H9 (cell line): ENCODE measurements around the gene CORO2B. TPM values are rescaled to one million over a fixed set of nuclear protein-coding genes. Genes with fewer than 3 reads are reported as not detected.

Experiments used
- DNase-seq: peaks from one replicate; pipeline ENCODE4 v3.0.0-alpha.2; 2017
- H2AFZ ChIP-seq: one replicate; pipeline ENCODE4 v1.6.1; 2013; ENCODE audit warnings: mild to moderate bottlenecking, low read length, control low read depth, moderate library complexity
- H2AK5ac ChIP-seq: 2 replicates; pipeline ENCODE4 v1.6.1; 2013; ENCODE audit warnings: low read length, control low read depth, mixed read lengths; ENCODE audit not compliant: insufficient read length
- H2BK120ac ChIP-seq: one replicate; pipeline ENCODE4 v1.6.1; 2013; ENCODE audit warnings: low read depth, mild to moderate bottlenecking, low read length, control low read depth, inconsistent platforms; ENCODE audit not compliant: poor library complexity, severe bottlenecking
- H2BK12ac ChIP-seq: 2 replicates; pipeline ENCODE4 v1.6.1; 2013; ENCODE audit warnings: low read length, control low read depth, mixed read lengths, low read depth; ENCODE audit not compliant: insufficient read length
- H2BK15ac ChIP-seq: 2 replicates; pipeline ENCODE4 v1.6.1; 2013; ENCODE audit warnings: low read depth, low read length, control low read depth
- H2BK20ac ChIP-seq: one replicate; pipeline ENCODE4 v1.6.1; 2013; ENCODE audit warnings: low read depth, mild to moderate bottlenecking, low read length, control low read depth, inconsistent platforms; ENCODE audit not compliant: poor library complexity, severe bottlenecking
- H2BK5ac ChIP-seq: 2 replicates; pipeline ENCODE4 v1.6.1; 2013; ENCODE audit warnings: low read length, control low read depth, mixed read lengths; ENCODE audit not compliant: insufficient read length
- H3K14ac ChIP-seq: 2 replicates; pipeline ENCODE4 v1.6.1; 2013; ENCODE audit warnings: low read length, control low read depth; ENCODE audit not compliant: insufficient read depth
- H3K18ac ChIP-seq: 2 replicates; pipeline ENCODE4 v1.6.1; 2013; ENCODE audit warnings: low read depth, mild to moderate bottlenecking, mixed read lengths, low read length, control low read depth; ENCODE audit not compliant: insufficient read length
- H3K23ac ChIP-seq: 2 replicates; pipeline ENCODE4 v1.6.1; 2013; ENCODE audit warnings: low read length, control low read depth, mixed read lengths, low read depth; ENCODE audit not compliant: insufficient read length
- H3K23me2 ChIP-seq: 2 replicates; pipeline ENCODE4 v1.6.1; 2013; ENCODE audit warnings: low read depth, mild to moderate bottlenecking, mixed read lengths, low read length, control low read depth; ENCODE audit not compliant: insufficient read length, poor library complexity, severe bottlenecking
- H3K27ac ChIP-seq: 2 replicates; pipeline ENCODE4 v1.5.1; 2013; ENCODE audit warnings: low read length, control low read depth, mixed read lengths, low read depth; ENCODE audit not compliant: insufficient read length
- H3K27me3 ChIP-seq: 2 replicates; pipeline ENCODE4 v1.6.1; 2013; ENCODE audit warnings: low read length, control low read depth, inconsistent platforms; ENCODE audit not compliant: insufficient read depth
- H3K4ac ChIP-seq: 2 replicates; pipeline ENCODE4 v1.6.1; 2013; ENCODE audit warnings: low read depth, mild to moderate bottlenecking, control low read depth, inconsistent platforms, low read length, moderate library complexity
- H3K4me1 ChIP-seq: 2 replicates; pipeline ENCODE4 v1.6.1; 2013; ENCODE audit warnings: low read length, control low read depth, inconsistent platforms; ENCODE audit not compliant: insufficient read depth
- H3K4me2 ChIP-seq: 2 replicates; pipeline ENCODE4 v1.6.1; 2013; ENCODE audit warnings: low read length, control low read depth, mixed read lengths; ENCODE audit not compliant: insufficient read length, insufficient read depth
- H3K56ac ChIP-seq: 2 replicates; pipeline ENCODE4 v1.6.1; 2013; ENCODE audit warnings: low read depth, mild to moderate bottlenecking, mixed read lengths, low read length, control low read depth; ENCODE audit not compliant: insufficient read length
- H3K79me1 ChIP-seq: 2 replicates; pipeline ENCODE4 v1.6.1; 2013; ENCODE audit warnings: low read depth, mild to moderate bottlenecking, moderate library complexity, low read length, control low read depth, inconsistent platforms; ENCODE audit not compliant: insufficient read depth, poor library complexity, severe bottlenecking
- H3K79me2 ChIP-seq: 2 replicates; pipeline ENCODE4 v1.6.1; 2013; ENCODE audit warnings: low read length, control low read depth, inconsistent platforms; ENCODE audit not compliant: insufficient read depth
- H3K9ac ChIP-seq: 2 replicates; pipeline ENCODE4 v1.6.1; 2013; ENCODE audit warnings: low read length, control low read depth, mixed read lengths; ENCODE audit not compliant: insufficient read length; ENCODE audit errors: extremely low read depth
- H3K9me3 ChIP-seq: one replicate; pipeline ENCODE4 v1.6.1; 2013; ENCODE audit warnings: low read depth, low read length, inconsistent platforms; ENCODE audit not compliant: control insufficient read depth
- H3T11ph ChIP-seq: one replicate; pipeline ENCODE4 v1.6.1; 2013; ENCODE audit warnings: mild to moderate bottlenecking, low read length, control low read depth, inconsistent platforms
- H4K20me1 ChIP-seq: one replicate; pipeline ENCODE4 v1.6.1; 2013; ENCODE audit not compliant: control insufficient read depth, insufficient read length, insufficient read depth
- H4K5ac ChIP-seq: 2 replicates; pipeline ENCODE4 v1.6.1; 2013; ENCODE audit warnings: low read depth, mild to moderate bottlenecking, mixed read lengths, low read length, control low read depth; ENCODE audit not compliant: insufficient read length
- H4K8ac ChIP-seq: replicated peaks from 2 replicates; pipeline ENCODE4 v1.6.1; 2013; ENCODE audit warnings: low read length, control low read depth, mixed read lengths, low read depth; ENCODE audit not compliant: insufficient read length
- H4K91ac ChIP-seq: 2 replicates; pipeline ENCODE4 v1.6.1; 2013; ENCODE audit warnings: low read depth, mild to moderate bottlenecking, moderate library complexity, mixed read lengths, low read length, control low read depth; ENCODE audit not compliant: insufficient read length
- H3K27ac Mint-ChIP-seq, 3 experiments: 2 replicates in 2 of 3; 3 replicates in 1 of 3; pipeline ENCODE4 v1.8.0; 2020 to 2021; ENCODE audit warnings: mixed read lengths in 3 of 3, mild to moderate bottlenecking in 1 of 3, moderate library complexity in 1 of 3
- H3K27me3 Mint-ChIP-seq: 2 replicates; pipeline ENCODE4 v1.8.0; 2021; ENCODE audit warnings: low read depth, mild to moderate bottlenecking, moderate library complexity, mixed read lengths
- H3K36me3 Mint-ChIP-seq, 3 experiments: 2 replicates in 2 of 3; 3 replicates in 1 of 3; pipeline ENCODE4 v1.8.0; 2020 to 2021; ENCODE audit warnings: low read depth in 3 of 3, mixed read lengths in 3 of 3; ENCODE audit not compliant: insufficient read depth in 1 of 3
- H3K4me1 Mint-ChIP-seq, 2 experiments: 2 replicates each; pipeline ENCODE4 v1.8.0; 2020; ENCODE audit warnings: mixed read lengths in 2 of 2
- H3K4me3 Mint-ChIP-seq, 2 experiments: 2 replicates in 1 of 2; 3 replicates in 1 of 2; pipeline ENCODE4 v1.8.0; 2020 to 2021; ENCODE audit warnings: mild to moderate bottlenecking in 2 of 2, mixed read lengths in 2 of 2, moderate library complexity in 1 of 2
- H3K9me3 Mint-ChIP-seq, 2 experiments: 2 replicates in 1 of 2; 3 replicates in 1 of 2; pipeline ENCODE4 v1.8.0; 2020; ENCODE audit warnings: mild to moderate bottlenecking in 2 of 2, mixed read lengths in 2 of 2, moderate library complexity in 1 of 2
- CTCF ChIP-seq: fragments of 200-600 bp; sonication (generic); conservative IDR thresholded peaks from 3 replicates; pipeline ENCODE4 v1.8.0; 2021; ENCODE audit warnings: antibody characterized with exemption, mild to moderate bottlenecking
- WGBS: extraction: QIAGEN DNeasy Blood & Tissue Kit; methylation state at CpG from one replicate; pipeline ENCODE4 v1.1.7; 2013; ENCODE audit warnings: missing lambda C conversion rate, low lambda C conversion rate, mixed read lengths; ENCODE audit not compliant: insufficient read length; ENCODE audit errors: extremely low coverage; 5-methylcytosine and 5-hydroxymethylcytosine counted together
- total RNA-seq: library from RNA; stranded (reverse); gene quantifications from 2 replicates; pipeline ENCODE4 v1.2.1, GENCODE V29; 2021

Gene CORO2B
- total RNA-seq, 1 experiment from 2014 or later, result 3.1 TPM

- TF ChIP-seq CTCF, result no peak
- no peak overlapping the region for H3K9ac ChIP-seq
- Mint-ChIP-seq H3K27me3 (peaks cover 22% of the 10 kb centered on the region), H3K36me3 (no peaks in the 10 kb centered on the region), H3K4me3 (no peak overlapping the region; a peak in 1 of 5 replicates), H3K9me3 (no peaks in the 10 kb centered on the region; a peak in 1 of 5 replicates), H3K27ac (no peak overlapping the region; a peak in 1 of 7 replicates), H3K4me1 (peaks cover 60 to 64% of the 10 kb centered on the region in 2 experiments)
- H2AFZ ChIP-seq, result no peak overlapping the region
- no peak overlapping the region for H3T11ph ChIP-seq
- no peak overlapping the region for H2AK5ac ChIP-seq
- H3K4me1 ChIP-seq, result no peaks in the 10 kb centered on the region; the same call in 1 of the 2 replicates
- no peaks in the 10 kb centered on the region for H3K9me3 ChIP-seq
- H3K79me1 ChIP-seq, result no peaks in the 10 kb centered on the region
- no peak overlapping the region for H3K27ac ChIP-seq
- no peak overlapping the region for H2BK120ac ChIP-seq
- H4K20me1 ChIP-seq, result no peaks in the 10 kb centered on the region
- WGBS, result no CpG with 5 or more reads among the region's 12 CpGs
- DNase-seq, result no peak
- no peak overlapping the region; the same call in 1 of the 2 replicates for H3K14ac ChIP-seq
- no peaks in the 10 kb centered on the region for H3K79me2 ChIP-seq
- H2BK20ac ChIP-seq, result no peak overlapping the region
- no peak overlapping the region for H2BK12ac ChIP-seq
- H3K23ac ChIP-seq, result no peak overlapping the region
- H4K91ac ChIP-seq, result no peak overlapping the region
- H3K27me3 ChIP-seq, result no peaks in the 10 kb centered on the region; the same call in 1 of the 2 replicates
- no peak overlapping the region for H2BK15ac ChIP-seq
- H4K5ac ChIP-seq, result no peak overlapping the region
- no peak overlapping the region for H2BK5ac ChIP-seq
- H3K4me2 ChIP-seq, result no peak overlapping the region
- no peak overlapping the region for H3K18ac ChIP-seq
- no peak overlapping the region for H4K8ac ChIP-seq
- peaks cover 3% of the 10 kb centered on the region for H3K23me2 ChIP-seq
- H3K56ac ChIP-seq, result no peak overlapping the region
- H3K4ac ChIP-seq, result no peak overlapping the region
These were observed 5.4 kb downstream of the CORO2B start for GRCh38 chr15:68583936-68584755.
